ENCODE data around the gene OR51F1.
"Not testable (repeated sequence)": the region's sequence is repeated elsewhere in the genome, so short reads cannot be mapped to it uniquely, and the experiment has no call there.

The OR51F1 gene

DNA sequence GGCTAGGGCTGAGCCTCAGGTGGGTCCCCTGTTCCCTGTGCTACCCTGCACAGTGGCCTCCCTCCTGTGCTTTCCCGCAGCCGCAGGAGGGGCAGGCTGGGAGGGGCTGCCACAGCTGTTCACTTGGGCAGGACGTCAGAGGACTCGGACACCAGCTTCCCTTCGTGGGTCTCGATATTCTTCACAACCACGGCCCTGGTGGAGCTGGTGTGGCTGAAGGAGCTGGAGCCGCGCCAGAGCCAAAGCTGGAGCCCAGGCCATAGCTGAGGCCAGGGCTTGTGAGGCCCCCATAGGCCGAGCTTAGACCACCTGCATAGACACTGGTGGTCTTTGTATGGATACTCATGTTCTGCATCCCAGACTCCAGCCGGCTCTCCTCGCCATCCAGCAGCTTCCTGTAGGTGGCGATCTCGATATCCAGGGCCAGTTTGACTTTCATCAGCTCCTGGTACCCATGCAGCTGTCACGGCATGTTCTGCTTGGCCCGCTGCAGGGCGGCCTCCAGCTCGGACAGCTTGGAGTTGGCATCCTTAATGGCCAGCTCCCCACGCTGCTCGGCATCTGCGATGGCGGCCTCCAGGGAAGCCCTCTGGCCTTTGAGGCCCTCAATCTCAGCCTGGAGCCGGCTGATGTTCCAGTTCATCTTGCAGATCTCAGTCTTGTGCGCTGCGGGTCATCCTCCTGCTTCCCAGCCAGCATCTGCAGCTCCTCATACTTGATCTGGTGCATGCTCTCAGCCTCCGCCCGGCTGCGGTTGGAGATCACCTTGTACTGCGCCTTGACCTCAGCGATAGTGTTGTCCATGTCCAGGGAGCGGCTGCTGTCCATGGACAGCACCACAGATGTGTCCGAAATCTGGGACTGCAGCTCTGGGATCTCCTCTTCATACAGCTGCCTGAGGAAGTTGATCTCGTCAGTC, 46.9 kb downstream of the OR51F1 start:
- H3K27ac Mint-ChIP-seq; H3K4me1 Mint-ChIP-seq; DNase-seq (ENCODE audit: low spot score in 2 of 2); H3K27me3 Mint-ChIP-seq; ATAC-seq (ENCODE audit: low read depth); H3K36me3 Mint-ChIP-seq; H3K9me3 Mint-ChIP-seq; H3K4me3 Mint-ChIP-seq: not testable (repeated sequence)

Data from memory B cell (primary cell).